HepG2 (cell line): ENCODE measurements around the gene MEI1. TPM values are rescaled to one million over a fixed set of nuclear protein-coding genes. Genes with fewer than 3 reads are reported as not detected.

Experiments used
- CBFB ChIP-seq: sonication (generic); formaldehyde crosslinking; IDR thresholded peaks from 2 replicates; pipeline ENCODE4 v1.4.0; 2020; ENCODE audit warnings: missing genetic modification reagents
- CEBPB ChIP-seq: IDR thresholded peaks from 2 replicates; pipeline ENCODE4 v1.6.1; 2011; ENCODE audit warnings: low read depth, low read length, improper control_type of control experiment, borderline replicate concordance
- DR1 ChIP-seq: sonication (generic); formaldehyde crosslinking; IDR thresholded peaks from 2 replicates; pipeline ENCODE4 v1.8.0; 2021; ENCODE audit warnings: mild to moderate bottlenecking, missing genetic modification reagents, inconsistent platforms
- E2F5 ChIP-seq: sonication (generic); formaldehyde crosslinking; conservative IDR thresholded peaks from 2 replicates; pipeline ENCODE4 v1.4.0; 2020; ENCODE audit warnings: missing genetic modification reagents
- EP300 ChIP-seq, 3 experiments: sonication (generic) in 1 of 3; formaldehyde crosslinking in 1 of 3; IDR thresholded peaks; 2 replicates each; pipeline versions ENCODE4 v1.5.1 to v1.6.1; 2011 to 2020; ENCODE audit warnings: low read depth in 2 of 3, low read length in 2 of 3, borderline replicate concordance in 1 of 3, improper control_type of control experiment in 1 of 3, mild to moderate bottlenecking in 1 of 3, missing genetic modification reagents in 1 of 3, moderate library complexity in 1 of 3
- KDM4B ChIP-seq: sonication (generic); formaldehyde crosslinking; IDR thresholded peaks from 2 replicates; pipeline ENCODE4 v1.4.0; 2020; ENCODE audit warnings: missing genetic modification reagents
- PRDM10 ChIP-seq: sonication (generic); formaldehyde crosslinking; IDR thresholded peaks from 2 replicates; pipeline ENCODE4 v1.4.0; 2020; ENCODE audit warnings: low read depth, missing genetic modification reagents
- STAT5B ChIP-seq: sonication (generic); formaldehyde crosslinking; IDR thresholded peaks from 2 replicates; pipeline ENCODE4 v1.4.0; 2020; ENCODE audit warnings: missing genetic modification reagents
- ZBTB3 ChIP-seq: sonication (generic); formaldehyde crosslinking; IDR thresholded peaks from 2 replicates; pipeline ENCODE4 v1.4.0; 2020; ENCODE audit warnings: low read depth, mild to moderate bottlenecking, moderate library complexity, missing genetic modification reagents, borderline replicate concordance
- ZBTB43 ChIP-seq: sonication (generic); formaldehyde crosslinking; conservative IDR thresholded peaks from 2 replicates; pipeline ENCODE4 v1.4.0; 2020; ENCODE audit warnings: missing genetic modification reagents
- ZFP82 ChIP-seq: sonication (generic); formaldehyde crosslinking; IDR thresholded peaks from 2 replicates; pipeline ENCODE4 v1.5.1; 2020; ENCODE audit warnings: mild to moderate bottlenecking, missing genetic modification reagents, borderline replicate concordance
- ZNF333 ChIP-seq: sonication (generic); formaldehyde crosslinking; IDR thresholded peaks from 2 replicates; pipeline ENCODE4 v1.4.0; 2020; ENCODE audit warnings: mild to moderate bottlenecking, missing genetic modification reagents, borderline replicate concordance
- ZNF510 ChIP-seq: sonication (generic); formaldehyde crosslinking; IDR thresholded peaks from 2 replicates; pipeline ENCODE4 v1.4.0; 2020; ENCODE audit warnings: low read depth, mild to moderate bottlenecking, missing genetic modification reagents
- ZNF556 ChIP-seq: sonication (generic); formaldehyde crosslinking; IDR thresholded peaks from 2 replicates; pipeline ENCODE4 v1.4.0; 2020; ENCODE audit warnings: mild to moderate bottlenecking, missing genetic modification reagents, borderline replicate concordance
- ZNF674 ChIP-seq: sonication (generic); formaldehyde crosslinking; IDR thresholded peaks from 2 replicates; pipeline ENCODE4 v1.5.0; 2020; ENCODE audit warnings: low read depth, mild to moderate bottlenecking, missing genetic modification reagents
- ZNF746 ChIP-seq: sonication (generic); formaldehyde crosslinking; IDR thresholded peaks from 2 replicates; pipeline ENCODE4 v1.8.0; 2022; ENCODE audit warnings: mild to moderate bottlenecking, missing genetic modification reagents
- polyA plus RNA-seq, 8 experiments: library from polyadenylated mRNA; depleted of rRNA in 3 of 8; stranded (reverse) in 7 of 8; unstranded in 1 of 8; fragments of >200 nt; fragmentation: Illumina TruSeq in 4 of 8; extraction: Trizol in 4 of 8; gene quantifications; 2 replicates each; pipeline versions ENCODE4 v1.2.1 to v1.2.3, GENCODE V29; 2011 to 2016; ENCODE audit warnings: low read depth in 4 of 8, missing spikeins in 1 of 8, mixed read lengths in 1 of 8; ENCODE audit not compliant: insufficient read depth in 1 of 8
- total RNA-seq, 5 experiments: library from RNA; depleted of rRNA; stranded (reverse); fragments of >200 nt; fragmentation: Illumina TruSeq; extraction: Trizol; gene quantifications; 2 replicates each; pipeline ENCODE4 v1.2.3, GENCODE V29; 2016; ENCODE audit warnings: low read depth in 1 of 5
- TF ChIP-seq, protein P1 (sequence below): sonication (generic); formaldehyde crosslinking; IDR thresholded peaks from 2 replicates; pipeline ENCODE4 v1.5.1; 2020; ENCODE audit warnings: mild to moderate bottlenecking, moderate library complexity, missing genetic modification reagents
- TF ChIP-seq, protein P2 (sequence below): IDR thresholded peaks from 2 replicates; pipeline ENCODE4 v1.6.1; 2016; ENCODE audit warnings: missing compliant biosample characterization, missing genetic modification reagents, borderline replicate concordance

MEI1 gene
- total and polyA plus RNA-seq, 2 of the 13 experiments (the other 11 are each of a cell fraction or from before 2014, with no cell fraction given) = 0.75 to 1.9 TPM

- 0 out of 2 replicates have a peak, but pooled peaks have one; percentile 27 for TF ChIP-seq PRDM10
- TF ChIP-seq E2F5 = no peak
- TF ChIP-seq STAT5B (CRISPR knock-in tag) = no peak
- TF ChIP-seq CEBPB = no peak
- no peak for TF ChIP-seq ZNF556 (CRISPR knock-in tag)
- TF ChIP-seq ZBTB3 (CRISPR knock-in tag) = no peak
- no peak for TF ChIP-seq EP300 (IDR thresholded peaks at IDR 0.05; ENCODE audit: low read depth in 2 of 2, low read length in 2 of 2)
- TF ChIP-seq EP300 (CRISPR knock-in tag; IDR thresholded peaks at IDR 0.05; ENCODE audit: borderline replicate concordance) = no peak
- no peak for TF ChIP-seq DR1 (CRISPR knock-in tag)
- no peak for TF ChIP-seq ZNF674 (CRISPR knock-in tag)
- no peak for TF ChIP-seq CBFB (CRISPR knock-in tag)
- no peak; the same call in 1 of the 2 replicates for TF ChIP-seq ZNF333
- TF ChIP-seq ZFP82 (CRISPR knock-in tag) = no peak
- TF ChIP-seq ZNF510 (CRISPR knock-in tag) = no peak
- TF ChIP-seq, protein P1, sequence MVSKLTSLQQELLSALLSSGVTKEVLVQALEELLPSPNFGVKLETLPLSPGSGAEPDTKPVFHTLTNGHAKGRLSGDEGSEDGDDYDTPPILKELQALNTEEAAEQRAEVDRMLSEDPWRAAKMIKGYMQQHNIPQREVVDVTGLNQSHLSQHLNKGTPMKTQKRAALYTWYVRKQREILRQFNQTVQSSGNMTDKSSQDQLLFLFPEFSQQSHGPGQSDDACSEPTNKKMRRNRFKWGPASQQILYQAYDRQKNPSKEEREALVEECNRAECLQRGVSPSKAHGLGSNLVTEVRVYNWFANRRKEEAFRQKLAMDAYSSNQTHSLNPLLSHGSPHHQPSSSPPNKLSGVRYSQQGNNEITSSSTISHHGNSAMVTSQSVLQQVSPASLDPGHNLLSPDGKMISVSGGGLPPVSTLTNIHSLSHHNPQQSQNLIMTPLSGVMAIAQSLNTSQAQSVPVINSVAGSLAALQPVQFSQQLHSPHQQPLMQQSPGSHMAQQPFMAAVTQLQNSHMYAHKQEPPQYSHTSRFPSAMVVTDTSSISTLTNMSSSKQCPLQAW = peak; percentile 75
- TF ChIP-seq, protein P2, sequence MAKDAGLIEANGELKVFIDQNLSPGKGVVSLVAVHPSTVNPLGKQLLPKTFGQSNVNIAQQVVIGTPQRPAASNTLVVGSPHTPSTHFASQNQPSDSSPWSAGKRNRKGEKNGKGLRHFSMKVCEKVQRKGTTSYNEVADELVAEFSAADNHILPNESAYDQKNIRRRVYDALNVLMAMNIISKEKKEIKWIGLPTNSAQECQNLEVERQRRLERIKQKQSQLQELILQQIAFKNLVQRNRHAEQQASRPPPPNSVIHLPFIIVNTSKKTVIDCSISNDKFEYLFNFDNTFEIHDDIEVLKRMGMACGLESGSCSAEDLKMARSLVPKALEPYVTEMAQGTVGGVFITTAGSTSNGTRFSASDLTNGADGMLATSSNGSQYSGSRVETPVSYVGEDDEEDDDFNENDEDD (CRISPR knock-in tag) = no peak
- TF ChIP-seq KDM4B (CRISPR knock-in tag) = no peak
- TF ChIP-seq ZBTB43 (CRISPR knock-in tag) = no peak
- no peak for TF ChIP-seq ZNF746
These were observed 2.1 kb upstream of the MEI1 start (continued) for GRCh38 chr22:41697126-41697775.
